ENCODE data around the gene LIPE. TPM values are rescaled to one million over a fixed set of nuclear protein-coding genes. Genes with fewer than 3 reads are reported as not detected.

Gene LIPE
- polyA plus RNA-seq, 1 donor (not counting 4 experiments of a cell fraction or from before 2014, with no cell fraction given), result 6.1 TPM

GRCh38 chr19:42436006-42436405 is 8.8 kb upstream of the LIPE start:
- no peaks in the 10 kb centered on the region for H3K27me3 ChIP-seq (ENCODE audit: control insufficient read depth, extremely low read depth, insufficient read depth, low read length)
- H2AFZ ChIP-seq (ENCODE audit: control insufficient read depth, low read length), result no peak overlapping the region
- H3K9me1 ChIP-seq (ENCODE audit: control insufficient read depth, extremely low read depth, insufficient read depth, low read length), result no peaks in the 10 kb centered on the region
- H4K20me1 ChIP-seq (ENCODE audit: control insufficient read depth, extremely low read depth, insufficient read depth, low read length), result no peaks in the 10 kb centered on the region
- H3K9ac ChIP-seq (ENCODE audit: control insufficient read depth, extremely low read depth, insufficient read depth, low read length), result no peak overlapping the region
- dilution Hi-C loops (cut with MboI; ENCODE audit: extremely low pct_ligation_motif_present, low sequenced_read_pairs), result loop anchor here (25.0 kb wide), 1 partner anchor 151 kb away; the partner anchor contains the start of gene CEACAM8
- H3K27ac ChIP-seq (ENCODE audit: control insufficient read depth, insufficient read depth, low read length), result no peak overlapping the region
- no peaks in the 10 kb centered on the region for H3K79me2 ChIP-seq (ENCODE audit: control insufficient read depth, insufficient read depth, low read length)
- no peak for DNase-seq (ENCODE audit: low read depth, low spot score)
- no peaks in the 10 kb centered on the region for H3K36me3 ChIP-seq (ENCODE audit: control insufficient read depth in 2 of 2, extremely low read depth in 1 of 2, insufficient read depth in 2 of 2, low read length in 2 of 2)
- H3K4me2 ChIP-seq (ENCODE audit: control insufficient read depth, extremely low read depth, insufficient read depth, low read depth, low read length), result no peak overlapping the region
- no peaks in the 10 kb centered on the region for H3K4me1 ChIP-seq (ENCODE audit: control insufficient read depth, extremely low read depth, insufficient read depth, low read length)
- no peak for FAIRE-seq
- no peaks in the 10 kb centered on the region for H3K9me3 ChIP-seq (ENCODE audit: control insufficient read depth, low read depth, low read length)
- TF ChIP-seq CTCF (optimal IDR thresholded peaks at IDR 0.05 in 1 of 3, IDR thresholded peaks at IDR 0.05 in 1 of 3, conservative IDR thresholded peaks at IDR 0.05 in 1 of 3; ENCODE audit: extremely low read depth in 1 of 3, insufficient read depth in 2 of 3, low read length in 3 of 3) (no peak), EZH2 (IDR thresholded peaks at IDR 0.05; ENCODE audit: low read length) (no peak)
- H3K4me3 ChIP-seq (ENCODE audit: control insufficient read depth in 2 of 3, extremely low read depth in 1 of 3, insufficient read depth in 2 of 3, low read depth in 1 of 3, low read length in 3 of 3), result no peak overlapping the region

GRCh38 chr19:42435316-42435715 is 8.1 kb upstream of the LIPE start:
- H2AFZ ChIP-seq (ENCODE audit: control insufficient read depth, low read length), result no peak overlapping the region
- no peaks in the 10 kb centered on the region for H3K9me1 ChIP-seq (ENCODE audit: control insufficient read depth, extremely low read depth, insufficient read depth, low read length)
- no peak for TF ChIP-seq EZH2 (IDR thresholded peaks at IDR 0.05; ENCODE audit: low read length)
- TF ChIP-seq CTCF (optimal IDR thresholded peaks at IDR 0.05 in 1 of 3, IDR thresholded peaks at IDR 0.05 in 1 of 3, conservative IDR thresholded peaks at IDR 0.05 in 1 of 3; ENCODE audit: extremely low read depth in 1 of 3, insufficient read depth in 2 of 3, low read length in 3 of 3), result no peak
- no peaks in the 10 kb centered on the region for H3K27me3 ChIP-seq (ENCODE audit: control insufficient read depth, extremely low read depth, insufficient read depth, low read length)
- H3K27ac ChIP-seq (ENCODE audit: control insufficient read depth, insufficient read depth, low read length), result no peak overlapping the region
- H3K9ac ChIP-seq (ENCODE audit: control insufficient read depth, extremely low read depth, insufficient read depth, low read length), result no peak overlapping the region
- DNase-seq (ENCODE audit: low read depth, low spot score) (no peak), FAIRE-seq (no peak)
- no peaks in the 10 kb centered on the region for H3K79me2 ChIP-seq (ENCODE audit: control insufficient read depth, insufficient read depth, low read length)
- H3K4me2 ChIP-seq (ENCODE audit: control insufficient read depth, extremely low read depth, insufficient read depth, low read depth, low read length), result no peak overlapping the region
- no peaks in the 10 kb centered on the region for H3K9me3 ChIP-seq (ENCODE audit: control insufficient read depth, low read depth, low read length)
- no peak overlapping the region for H3K4me3 ChIP-seq (ENCODE audit: control insufficient read depth in 2 of 3, extremely low read depth in 1 of 3, insufficient read depth in 2 of 3, low read depth in 1 of 3, low read length in 3 of 3)
- no peaks in the 10 kb centered on the region for H3K36me3 ChIP-seq (ENCODE audit: control insufficient read depth in 2 of 2, extremely low read depth in 1 of 2, insufficient read depth in 2 of 2, low read length in 2 of 2)
- dilution Hi-C loops (cut with MboI; ENCODE audit: extremely low pct_ligation_motif_present, low sequenced_read_pairs), result loop anchor here (25.0 kb wide), 1 partner anchor 152 kb away; the partner anchor contains the start of gene CEACAM8
- H3K4me1 ChIP-seq (ENCODE audit: control insufficient read depth, extremely low read depth, insufficient read depth, low read length), result no peaks in the 10 kb centered on the region
- no peaks in the 10 kb centered on the region for H4K20me1 ChIP-seq (ENCODE audit: control insufficient read depth, extremely low read depth, insufficient read depth, low read length)

Data from keratinocyte (primary cell).